K562 (cell line): ENCODE measurements around the gene CKLF. TPM values are rescaled to one million over a fixed set of nuclear protein-coding genes. Genes with fewer than 3 reads are reported as not detected.

Experiments used
- ARID1B ChIP-seq: fragments of 450-650 bp; IDR thresholded peaks from 2 replicates; pipeline ENCODE4 v1.6.1; 2016; ENCODE audit warnings: antibody characterized with exemption, mild to moderate bottlenecking, inconsistent platforms
- ZNF609 ChIP-seq: sonication (generic); formaldehyde crosslinking; IDR thresholded peaks from 2 replicates; pipeline ENCODE4 v1.8.1; 2023; ENCODE audit warnings: missing genetic modification reagents, mild to moderate bottlenecking, borderline replicate concordance
- ZNF76 ChIP-seq: fragments of 250-450 bp; sonication (Bioruptor Pico); IDR thresholded peaks from 2 replicates; pipeline ENCODE4 v1.4.0; 2020; ENCODE audit warnings: mild to moderate bottlenecking, moderate library complexity, borderline replicate concordance
- polyA plus RNA-seq, 8 experiments: library from polyadenylated mRNA; depleted of rRNA in 4 of 8; stranded (reverse) in 5 of 8; unstranded in 3 of 8; fragments of >200 nt; fragmentation: Nextera tagmentation in 2 of 8; fragmentation: Illumina TruSeq in 1 of 8; extraction: Ambion mirVana in 2 of 8; extraction: Trizol in 1 of 8; gene quantifications; 2 replicates each; pipeline versions ENCODE4 v1.2.1 to v1.2.3, GENCODE V29; 2011 to 2014; ENCODE audit warnings: inconsistent platforms in 1 of 8, missing spikeins in 1 of 8
- total RNA-seq, 7 experiments: library from RNA; depleted of rRNA in 6 of 7; stranded (reverse); fragments of >200 nt in 6 of 7; fragmentation: Illumina TruSeq in 2 of 7; extraction: Trizol in 2 of 7; gene quantifications; 2 replicates each; pipeline versions ENCODE4 v1.2.1 to v1.2.3, GENCODE V29; 2011 to 2021; ENCODE audit warnings: low replicate concordance in 1 of 7
- TF ChIP-seq, protein P1 (sequence below): sonication (generic); formaldehyde crosslinking; IDR thresholded peaks from 2 replicates; pipeline ENCODE4 v1.5.0; 2020; ENCODE audit warnings: missing genetic modification reagents

The CKLF gene
- total and polyA plus RNA-seq, 9 of the 15 experiments (the other 6 are each of a cell fraction or from before 2014, with no cell fraction given) = 84.8 to 322 (median 118) TPM

DNA sequence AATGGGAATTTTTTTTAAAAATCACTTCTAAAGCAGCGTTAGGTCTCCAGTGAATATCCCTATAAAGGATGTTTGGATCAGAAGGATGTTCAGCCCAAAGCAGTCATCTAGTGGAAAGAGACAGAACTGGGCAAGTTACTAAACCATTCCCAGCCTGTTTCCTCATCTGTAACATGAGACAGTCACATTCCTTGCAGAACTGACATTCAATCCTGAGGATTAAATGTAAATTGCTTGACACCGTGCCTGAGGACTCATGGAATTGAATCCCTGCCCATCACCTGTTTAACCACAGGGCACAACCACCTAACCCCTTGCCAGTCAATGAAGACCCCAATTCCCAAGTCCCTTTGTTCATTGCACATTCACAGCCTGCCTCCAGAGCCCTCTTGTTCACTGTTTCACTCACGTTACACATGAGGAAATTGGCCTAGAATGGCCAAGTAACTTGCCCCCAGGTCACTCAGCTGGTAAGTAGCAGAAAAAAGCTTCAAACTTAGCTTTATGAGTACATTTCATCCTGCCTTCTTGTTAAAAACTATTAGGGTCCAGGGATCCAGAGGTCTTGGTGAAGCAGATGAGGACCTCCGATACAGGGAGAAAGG is 28.3 kb downstream of the CKLF start (continued):
- TF ChIP-seq ZNF609 (CRISPR knock-in tag) (no peak), ARID1B (no peak), ZNF76 (CRISPR knock-in tag) (no peak)
- TF ChIP-seq, protein P1, sequence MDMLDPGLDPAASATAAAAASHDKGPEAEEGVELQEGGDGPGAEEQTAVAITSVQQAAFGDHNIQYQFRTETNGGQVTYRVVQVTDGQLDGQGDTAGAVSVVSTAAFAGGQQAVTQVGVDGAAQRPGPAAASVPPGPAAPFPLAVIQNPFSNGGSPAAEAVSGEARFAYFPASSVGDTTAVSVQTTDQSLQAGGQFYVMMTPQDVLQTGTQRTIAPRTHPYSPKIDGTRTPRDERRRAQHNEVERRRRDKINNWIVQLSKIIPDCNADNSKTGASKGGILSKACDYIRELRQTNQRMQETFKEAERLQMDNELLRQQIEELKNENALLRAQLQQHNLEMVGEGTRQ = no peak
